GM12878 (cell line): ENCODE measurements around the gene STKLD1. TPM values are rescaled to one million over a fixed set of nuclear protein-coding genes. Genes with fewer than 3 reads are reported as not detected.

Experiments
- ATAC-seq: fragments of 200-7000 bp; cut with Tn5 transposase; 3 replicates; pipeline ENCODE4 v1.9.1; 2020; ENCODE audit warnings: mild to moderate bottlenecking, moderate library complexity
- BruUV-seq: library from RNA; stranded (reverse); fragments of 400-500 nt; replicated peaks from 2 replicates; lab custom pipeline; 2021; lab: Mats Ljungman, UMichigan
- CTCF ChIA-PET: fragments of 300-600 bp; sonication (Branson Sonifier 250); formaldehyde crosslinking; extraction: SDS; loops from one replicate; lab custom pipeline; 2021; ENCODE audit warnings: inconsistent platforms; lab: Yijun Ruan, JAX
- POLR2A ChIA-PET: fragments of 350-600 bp; formaldehyde crosslinking; extraction: SDS; loops from one replicate; lab custom pipeline; 2021; ENCODE audit warnings: inconsistent platforms; lab: Charles Lee
- RAD21 ChIA-PET: fragments of 300-600 bp; sonication (Branson Sonifier 250); formaldehyde crosslinking; loops from one replicate; lab custom pipeline; 2023; ENCODE audit warnings: antibody characterized with exemption; ENCODE audit not compliant: unreplicated experiment; lab: Charles Lee
- SMC1A ChIA-PET: fragments of 300-600 bp; sonication (Branson Sonifier 250); formaldehyde crosslinking; loops from one replicate; lab custom pipeline; 2023; ENCODE audit not compliant: unreplicated experiment, uncharacterized antibody; lab: Charles Lee
- DNase-seq: peaks from one replicate; pipeline ENCODE4 v3.0.0-alpha.2; 2011; ENCODE audit warnings: low read depth, low spot score
- FAIRE-seq: peaks from 3 replicates; lab custom pipeline; 2011; peaks lifted over from hg19 to GRCh38; lab: Jason Lieb, UNC
- H2AFZ ChIP-seq: 2 replicates; pipeline ENCODE4 v1.6.0; 2011; ENCODE audit warnings: low read depth, low read length, control low read depth; ENCODE audit not compliant: control insufficient read depth
- H3K27ac ChIP-seq: 2 replicates; pipeline ENCODE4 v1.5.1; 2011; ENCODE audit warnings: control low read depth; ENCODE audit not compliant: control insufficient read depth, insufficient read depth
- H3K27me3 ChIP-seq, 2 experiments: replicated peaks in 1 of 2; 2 replicates each; pipeline versions ENCODE4 v1.6.0 to v1.6.1; 2011; ENCODE audit warnings: low read length in 1 of 2; ENCODE audit not compliant: control insufficient read depth in 2 of 2, insufficient read depth in 2 of 2
- H3K36me3 ChIP-seq, 2 experiments: 2 replicates each; pipeline ENCODE4 v1.5.1; 2011; ENCODE audit warnings: low read length in 1 of 2; ENCODE audit not compliant: control insufficient read depth in 2 of 2, insufficient read depth in 2 of 2
- H3K4me1 ChIP-seq: 2 replicates; pipeline ENCODE4 v1.6.1; 2011; ENCODE audit warnings: mild to moderate bottlenecking, low read length, moderate library complexity, mixed read lengths; ENCODE audit not compliant: control insufficient read depth, insufficient read depth
- H3K4me2 ChIP-seq: 2 replicates; pipeline ENCODE4 v1.6.0; 2011; ENCODE audit warnings: control low read depth; ENCODE audit not compliant: control insufficient read depth, insufficient read depth
- H3K4me3 ChIP-seq: fragments of 200-600 bp; sonication (generic); 2 replicates; pipeline ENCODE4 v1.5.1; 2016
- H3K79me2 ChIP-seq: 2 replicates; pipeline ENCODE4 v1.6.0; 2011; ENCODE audit warnings: low read length; ENCODE audit not compliant: control insufficient read depth, insufficient read depth
- H3K9ac ChIP-seq: 2 replicates; pipeline ENCODE4 v1.8.0; 2011; ENCODE audit warnings: low read length, control low read depth, mixed read lengths; ENCODE audit not compliant: control insufficient read depth, insufficient read depth
- H3K9me3 ChIP-seq: replicated peaks from 3 replicates; pipeline ENCODE4 v1.5.1; 2011; ENCODE audit warnings: mild to moderate bottlenecking, low read length; ENCODE audit not compliant: control insufficient read depth, insufficient read depth
- H4K20me1 ChIP-seq: 2 replicates; pipeline ENCODE4 v1.6.0; 2011; ENCODE audit not compliant: control insufficient read depth, insufficient read depth
- CTCF ChIP-seq, 3 experiments: IDR thresholded peaks in 2 of 3; conservative IDR thresholded peaks in 1 of 3; 2 replicates each; pipeline ENCODE4 v1.5.1; 2011; ENCODE audit warnings: low read depth in 3 of 3, low read length in 3 of 3, mild to moderate bottlenecking in 3 of 3, control low read depth in 2 of 3, moderate library complexity in 2 of 3, inconsistent platforms in 1 of 3, mixed read lengths in 1 of 3; ENCODE audit not compliant: control insufficient read depth in 2 of 3, insufficient read depth in 1 of 3; ENCODE audit errors: extremely low read depth in 1 of 3
- E4F1 ChIP-seq: fragments of 450-650 bp; IDR thresholded peaks from 2 replicates; pipeline ENCODE4 v1.6.1; 2018; ENCODE audit warnings: borderline replicate concordance, mild to moderate bottlenecking; ENCODE audit not compliant: partially characterized antibody
- FOXK2 ChIP-seq: fragments of 450-650 bp; IDR thresholded peaks from 2 replicates; pipeline ENCODE4 v1.6.1; 2017; ENCODE audit warnings: mild to moderate bottlenecking, moderate library complexity
- HDAC2 ChIP-seq: fragments of 200-600 bp; sonication (generic); IDR thresholded peaks from 2 replicates; pipeline ENCODE4 v1.6.1; 2017
- KDM1A ChIP-seq: fragments of 200-600 bp; sonication (generic); IDR thresholded peaks from 2 replicates; pipeline ENCODE4 v1.6.1; 2016; ENCODE audit warnings: borderline replicate concordance
- MYB ChIP-seq: fragments of 150-350 bp; IDR thresholded peaks from 2 replicates; pipeline ENCODE4 v1.6.1; 2014; ENCODE audit warnings: mild to moderate bottlenecking, low read depth, low read length, borderline replicate concordance
- PKNOX1 ChIP-seq: fragments of 450-650 bp; IDR thresholded peaks from 2 replicates; pipeline ENCODE4 v1.6.1; 2016; ENCODE audit warnings: mild to moderate bottlenecking
- RAD21 ChIP-seq: IDR thresholded peaks from 2 replicates; pipeline ENCODE4 v1.6.1; 2011; ENCODE audit warnings: mild to moderate bottlenecking, low read depth, low read length, moderate library complexity; ENCODE audit not compliant: insufficient read depth
- SMC3 ChIP-seq: IDR thresholded peaks from 2 replicates; pipeline ENCODE4 v1.6.1; 2011; ENCODE audit warnings: low read length, improper control_type of control experiment, borderline replicate concordance
- SREBF2 ChIP-seq: IDR thresholded peaks from 2 replicates; pipeline ENCODE4 v1.6.1; 2012; ENCODE audit warnings: mild to moderate bottlenecking, low read length
- ZNF217 ChIP-seq: fragments of 450-650 bp; IDR thresholded peaks from 2 replicates; pipeline ENCODE4 v1.6.1; 2017; ENCODE audit warnings: antibody characterized with exemption, mild to moderate bottlenecking
- ZNF274 ChIP-seq: IDR thresholded peaks from one replicate; pipeline ENCODE4 v1.8.0; 2011; ENCODE audit not compliant: insufficient read length, insufficient read depth
- WGBS: methylation state at CpG from one replicate; pipeline ENCODE4 v1.1.6; 2016; ENCODE audit warnings: low lambda C conversion rate; ENCODE audit not compliant: insufficient replicate concordance, insufficient coverage; ENCODE audit errors: missing lambda C conversion rate; 5-methylcytosine and 5-hydroxymethylcytosine counted together
- in situ Hi-C: fragments of 300-500 bp; cut with MboI; formaldehyde crosslinking; loops from 9 replicates; pipeline ENCODE4 v1.14.3; 2018; ENCODE audit warnings: mixed read lengths
- intact Hi-C: fragments of 100-400 bp; cut with micrococcal nuclease; formaldehyde crosslinking; loops from one replicate; pipeline ENCODE4 v1.14.2; 2022; ENCODE audit not compliant: unreplicated experiment
- polyA plus RNA-seq, 11 experiments: library from polyadenylated mRNA; depleted of rRNA in 4 of 11; unstranded in 6 of 11; stranded (reverse) in 5 of 11; fragments of >200 nt; fragmentation: Nextera tagmentation in 4 of 11; fragmentation: Illumina TruSeq in 1 of 11; extraction: Ambion mirVana in 4 of 11; extraction: Trizol in 1 of 11; gene quantifications; 1 replicate in 1 of 11; 2 replicates in 10 of 11; pipeline versions ENCODE4 v1.2.1 to v1.2.3, GENCODE V29; 2011 to 2016; ENCODE audit warnings: inconsistent platforms in 2 of 11, missing spikeins in 2 of 11, low read depth in 1 of 11
- total RNA-seq, 4 experiments: library from RNA; depleted of rRNA in 3 of 4; stranded (reverse); fragments of >200 nt in 3 of 4; fragmentation: Illumina TruSeq in 1 of 4; extraction: Trizol in 1 of 4; gene quantifications; 2 replicates each; pipeline versions ENCODE4 v1.2.1 to v1.2.3, GENCODE V29; 2013 to 2021

Gene STKLD1
- total and polyA plus RNA-seq, 10 of the 15 experiments (the other 5 are each of a cell fraction or from before 2014, with no cell fraction given), result 0.07 to 0.40 (median 0.29) TPM; not detected in 4

- TF ChIP-seq SREBF2 (no peak), MYB (no peak), HDAC2 (no peak), ZNF217 (no peak), PKNOX1 (no peak), KDM1A (no peak), E4F1 (no peak)
Observed at GRCh38 chr9:133394687-133395271, 18.6 kb downstream of the STKLD1 start (continued).

- BruUV-seq, result no TSS peak
- 48% methylated on average over 14 of the region's 14 CpGs for WGBS
- no peak overlapping the region for H3K4me3 ChIP-seq
- H3K4me2 ChIP-seq, result no peak overlapping the region
- CTCF ChIA-PET, result interaction anchor here (0.6 to 3.2 kb wide), 2 partner anchors 41 to 326 kb away, joined by 5 to 13 read pairs; no protein-coding TSS in a partner anchor
- H2AFZ ChIP-seq, result no peak overlapping the region
- in situ Hi-C loops, result no loop called here
- no peaks in the 10 kb centered on the region for H3K79me2 ChIP-seq
- no peaks in the 10 kb centered on the region; a peak in 1 of 4 replicates for H3K36me3 ChIP-seq
- no peak overlapping the region for H3K9ac ChIP-seq
- RAD21 ChIA-PET, result no interaction called here
- intact Hi-C loops, result no loop called here
- FAIRE-seq (no peak), ATAC-seq (peak; percentile 63), DNase-seq (no peak)
- POLR2A ChIA-PET, result no interaction called here
- TF ChIP-seq CTCF (IDR thresholded peaks at IDR 0.05 in 2 of 3, conservative IDR thresholded peaks at IDR 0.05 in 1 of 3; ENCODE audit: control insufficient read depth in 2 of 3, extremely low read depth in 1 of 3, insufficient read depth in 1 of 3, low read depth in 3 of 3, low read length in 3 of 3), result peak; percentile 4 to 33 (median 27); a peak in 2 of 6 replicates
- peak; percentile 11; the same call in 1 of the 2 replicates for TF ChIP-seq SMC3
- TF ChIP-seq FOXK2, result no peak
- no peak for TF ChIP-seq ZNF274
- 0 out of 2 replicates have a peak, but pooled peaks have one; percentile 9 for TF ChIP-seq RAD21
- SMC1A ChIA-PET, result no interaction called here
- no peak overlapping the region for H3K27ac ChIP-seq
- H4K20me1 ChIP-seq, result no peaks in the 10 kb centered on the region
- H3K9me3 ChIP-seq, result no peaks in the 10 kb centered on the region
- no peaks in the 10 kb centered on the region for H3K27me3 ChIP-seq
- H3K4me1 ChIP-seq, result no peaks in the 10 kb centered on the region
Observed at GRCh38 chr9:133396952-133397351, 20.8 kb downstream of the STKLD1 start.
